Activated CD8-positive, alpha-beta memory T cell treated with anti-CD3 and anti-CD28 coated beads for 36 hours (primary cell): ENCODE measurements around the gene P4HB. TPM values are rescaled to one million over a fixed set of nuclear protein-coding genes. Genes with fewer than 3 reads are reported as not detected.

Experiments used
- CTCF ChIA-PET: fragments of 350-600 bp; sonication (Branson Sonifier 250); formaldehyde crosslinking; loops from one replicate; lab custom pipeline; 2021; ENCODE audit warnings: antibody characterized with exemption; lab: Charles Lee
- POLR2A ChIA-PET: fragments of 350-600 bp; sonication (Branson Sonifier 250); formaldehyde crosslinking; loops from one replicate; lab custom pipeline; 2021; ENCODE audit warnings: antibody characterized with exemption; lab: Charles Lee
- total RNA-seq, 2 experiments: library from RNA; stranded (reverse); gene quantifications; one replicate each; pipeline ENCODE4 v1.2.3, GENCODE V29; 2021

Gene P4HB
- total RNA-seq, 2 experiments from 2014 or later, result 493 to 503 TPM

- POLR2A ChIA-PET, result no interaction called here
- CTCF ChIA-PET, result no interaction called here
These were observed 49.2 kb downstream of the P4HB start for GRCh38 chr17:81810892-81811704.

- POLR2A ChIA-PET, result no interaction called here
- CTCF ChIA-PET, result no interaction called here
These were observed 49.9 kb downstream of the P4HB start for GRCh38 chr17:81810476-81810875.

DNA sequence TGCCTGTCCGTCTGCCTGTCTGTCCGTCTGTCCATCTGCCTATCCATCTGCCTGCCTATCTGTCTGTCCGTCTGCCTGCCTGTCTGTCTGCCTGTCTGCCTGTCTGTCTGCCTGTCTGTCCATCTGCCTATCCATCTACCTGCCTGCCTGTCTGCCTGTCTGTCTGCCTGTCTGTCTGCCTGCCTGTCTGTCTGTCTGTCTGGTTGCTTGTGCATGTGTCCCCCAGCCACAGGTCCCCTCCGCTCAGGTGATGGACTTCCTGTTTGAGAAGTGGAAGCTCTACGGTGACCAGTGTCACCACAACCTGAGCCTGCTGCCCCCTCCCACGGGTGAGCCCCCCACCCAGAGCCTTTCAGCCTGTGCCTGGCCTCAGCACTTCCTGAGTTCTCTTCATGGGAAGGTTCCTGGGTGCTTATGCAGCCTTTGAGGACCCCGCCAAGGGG lies 50.8 kb downstream of the P4HB start:
- POLR2A ChIA-PET, result no interaction called here
- CTCF ChIA-PET, result no interaction called here

- CTCF ChIA-PET, result interaction anchor here (0.8 to 1.1 kb wide), 2 partner anchors 74 to 75 kb away, joined by 3 read pairs; no protein-coding TSS in a partner anchor
- POLR2A ChIA-PET, result interaction anchor here (0.6 kb wide), 1 partner anchor 24 kb away, joined by 3 read pairs; the partner anchor contains the start of gene MCRIP1
These were observed 51.4 kb downstream of the P4HB start for GRCh38 chr17:81808778-81809555.

- ChIA-PET POLR2A (no interaction called here), CTCF (interaction anchor here (0.8 to 1.1 kb wide), 2 partner anchors 72 to 74 kb away, joined by 3 read pairs; no protein-coding TSS in a partner anchor)
These were observed 52.5 kb downstream of the P4HB start for GRCh38 chr17:81807839-81808238.

- CTCF ChIA-PET, result no interaction called here
- POLR2A ChIA-PET, result no interaction called here
These were observed 53.1 kb downstream of the P4HB start for GRCh38 chr17:81807210-81807719.

DNA sequence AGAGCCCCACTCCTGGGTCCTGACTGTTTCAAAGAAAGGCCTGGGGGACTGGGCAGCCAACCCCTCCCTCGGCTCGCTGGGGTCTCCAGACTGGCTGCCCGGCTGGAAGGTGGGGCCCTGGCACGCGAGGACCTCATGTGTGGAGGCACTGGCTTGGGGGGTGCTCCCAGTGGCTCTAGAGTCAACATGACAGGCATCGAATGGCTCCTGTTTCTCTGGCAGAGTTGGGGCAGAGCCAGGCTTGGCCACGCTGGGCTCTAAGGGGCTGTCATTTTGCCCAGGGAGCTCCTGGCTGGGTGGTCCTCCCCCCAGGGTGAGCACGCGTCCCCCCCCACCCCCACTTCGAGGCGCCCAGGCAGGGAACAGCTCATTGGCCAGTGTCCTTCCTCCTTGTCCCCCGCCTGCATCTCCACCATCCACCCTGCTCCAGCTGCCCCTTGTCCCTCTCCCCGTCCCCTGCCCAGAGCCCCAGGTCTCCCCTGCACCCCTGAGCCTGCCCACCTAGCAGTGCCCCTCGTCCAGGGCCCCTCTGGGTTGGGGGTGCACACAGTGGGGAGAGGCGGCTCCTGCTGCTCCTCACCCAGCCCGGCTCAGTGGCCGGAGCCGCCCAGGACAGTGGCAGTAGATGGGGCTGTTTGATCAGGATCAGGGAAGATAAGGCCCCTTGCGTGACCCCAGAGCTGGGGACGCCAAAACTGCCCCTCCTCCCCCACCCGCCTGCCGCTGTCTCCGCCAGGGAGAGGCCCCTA lies 53.7 kb downstream of the P4HB start:
- ChIA-PET POLR2A (no interaction called here), CTCF (no interaction called here)

GRCh38 chr17:81805707-81806460 lies 54.5 kb downstream of the P4HB start:
- ChIA-PET POLR2A (no interaction called here), CTCF (no interaction called here)

DNA sequence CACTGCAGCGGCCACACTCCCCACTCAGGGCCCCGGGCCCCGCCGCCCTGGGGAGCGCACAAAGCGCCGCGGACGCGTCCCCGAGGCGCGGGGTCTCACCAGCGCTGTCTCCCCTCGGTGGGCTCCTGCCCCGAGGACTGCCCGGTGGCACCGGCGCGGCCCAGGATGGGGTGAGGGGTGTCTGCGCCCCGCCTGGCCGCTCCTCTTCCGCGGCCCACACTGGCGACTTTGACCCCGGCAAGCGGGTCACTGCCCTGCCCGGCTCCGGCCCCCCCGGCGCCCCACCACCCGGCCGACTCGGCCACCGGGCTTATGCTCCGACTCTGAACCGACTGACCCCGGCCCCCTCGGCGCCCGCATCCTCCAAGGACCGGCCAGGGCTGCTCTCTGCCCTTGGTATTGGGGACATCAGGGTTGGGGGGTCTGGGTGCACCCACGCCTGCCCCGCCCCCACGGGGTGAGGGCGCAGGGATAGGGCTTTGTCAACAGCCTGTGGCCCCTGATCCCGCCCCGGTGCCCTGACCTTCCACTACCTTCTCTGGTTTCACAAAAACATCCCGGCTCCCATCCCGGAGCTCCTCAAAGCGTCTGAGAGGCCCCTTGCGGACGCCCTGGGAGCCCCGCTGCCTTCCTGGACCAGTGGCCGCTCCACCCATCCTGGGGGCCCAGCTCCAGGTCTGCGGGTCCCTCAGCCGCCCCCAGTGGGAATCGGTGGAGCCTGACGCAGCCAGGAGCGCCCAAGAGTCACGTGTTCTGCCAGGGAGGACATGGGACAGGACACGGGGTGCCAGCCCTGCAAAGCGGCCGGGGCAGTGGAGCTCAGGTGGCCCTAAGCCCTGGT lies 55.6 kb downstream of the P4HB start:
- POLR2A ChIA-PET, result no interaction called here
- CTCF ChIA-PET, result no interaction called here

DNA sequence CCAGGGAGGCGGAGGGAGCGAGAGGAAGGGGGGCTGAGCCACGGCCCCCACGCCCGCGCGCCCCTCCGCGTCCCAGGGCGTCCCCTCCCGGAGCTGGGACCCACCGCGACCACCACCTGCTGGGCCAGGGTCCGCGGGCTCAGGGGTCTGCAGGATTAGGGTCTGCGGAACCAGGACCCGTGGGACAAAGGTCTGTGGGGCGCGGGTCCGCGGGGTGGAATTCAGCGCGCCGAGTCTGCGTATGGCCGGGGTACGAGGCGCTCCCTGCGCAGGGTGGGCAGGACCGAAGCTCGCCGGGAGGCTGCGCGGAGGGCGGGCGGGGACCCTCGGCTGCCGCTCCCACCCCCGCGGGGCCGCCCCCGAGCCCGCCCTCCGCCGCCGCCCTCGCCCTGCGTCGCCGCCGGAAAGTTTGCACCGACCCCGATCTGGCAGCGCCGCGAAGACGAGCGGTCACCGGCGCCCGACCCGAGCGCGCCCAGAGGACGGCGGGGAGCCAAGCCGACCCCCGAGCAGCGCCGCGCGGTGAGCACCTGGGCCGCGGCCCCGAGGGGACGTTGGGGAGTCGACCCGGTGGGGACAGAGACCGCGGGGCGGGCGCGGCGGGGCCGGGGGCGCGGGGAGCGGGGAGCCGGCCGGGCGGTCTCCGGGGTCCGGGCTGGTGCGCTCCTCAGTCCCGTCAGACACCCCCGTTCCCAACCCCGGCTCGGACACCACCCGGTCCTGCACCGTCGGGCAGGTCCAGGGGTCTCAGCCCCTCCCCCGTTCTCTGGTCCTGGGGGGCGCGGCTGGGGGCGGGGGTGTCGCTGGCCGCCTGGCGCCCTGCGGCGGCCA lies 56.4 kb downstream of the P4HB start, which contains the start of gene GCGR:
Gene GCGR, plus strand, starts transcription at position 423 of the 831 bp plus-strand sequence. CDS start 4,869 bp downstream, outside the sequence.
- POLR2A ChIA-PET, result interaction anchor here (0.6 kb wide), 1 partner anchor 52 kb away, joined by 3 read pairs; no protein-coding TSS in a partner anchor
- CTCF ChIA-PET, result no interaction called here

GRCh38 chr17:81802856-81803643 lies 57.3 kb downstream of the P4HB start:
- CTCF ChIA-PET, result no interaction called here
- POLR2A ChIA-PET, result no interaction called here

- ChIA-PET POLR2A (no interaction called here), CTCF (no interaction called here)
These were observed 58.1 kb downstream of the P4HB start for GRCh38 chr17:81802048-81802758.

GRCh38 chr17:81801327-81801726 lies 59.0 kb downstream of the P4HB start:
- CTCF ChIA-PET, result no interaction called here

DNA sequence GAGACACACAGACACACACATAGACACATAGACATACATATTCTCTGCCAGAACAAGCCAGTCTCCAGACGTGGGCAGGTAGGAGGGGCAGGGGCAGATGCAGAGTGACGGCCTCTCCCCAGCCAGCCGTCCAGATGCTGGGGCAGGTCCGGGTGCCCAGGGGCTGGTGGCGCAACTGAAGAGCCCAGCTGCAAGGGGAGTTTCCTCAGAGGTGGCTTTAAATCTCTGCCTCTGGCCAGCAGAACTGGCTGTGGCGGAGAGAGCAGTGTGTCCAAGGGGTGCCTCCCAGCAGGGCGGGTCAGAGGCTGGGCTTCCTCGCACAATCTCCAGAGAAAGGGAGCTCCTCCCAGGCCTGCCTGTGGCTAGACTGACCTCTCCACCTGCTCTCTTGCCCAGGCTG lies 65.8 kb downstream of the P4HB start:
- CTCF ChIA-PET, result interaction anchor here (1.1 kb wide), 1 partner anchor 55 kb away, joined by 3 read pairs; no protein-coding TSS in a partner anchor
- POLR2A ChIA-PET, result no interaction called here

More at GRCh38 chr17:81801327-81801726, 59.0 kb downstream of the P4HB start:
- POLR2A ChIA-PET, result no interaction called here

DNA sequence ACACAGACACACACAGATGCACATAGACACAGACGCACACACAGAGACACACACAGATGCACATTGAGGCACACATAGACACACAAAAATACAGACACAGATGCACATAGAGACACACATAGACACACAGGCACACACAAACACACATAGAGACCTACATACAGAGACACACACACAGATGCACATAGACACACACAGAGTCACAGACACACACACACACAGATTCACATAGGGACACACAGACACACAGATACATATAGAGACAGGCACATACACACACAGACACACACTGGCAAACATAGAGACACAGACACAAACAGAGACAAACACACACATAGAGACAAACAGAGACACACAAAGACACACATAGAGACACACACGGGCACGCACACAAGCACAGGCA lies 66.3 kb downstream of the P4HB start:
- ChIA-PET POLR2A (no interaction called here), CTCF (no interaction called here)
